RWPE2 (cell line): ENCODE results near the gene GABARAP.
"Not testable (repeated sequence)": the region's sequence is repeated elsewhere in the genome, so short reads cannot be mapped to it uniquely, and the experiment has no call there.

Experiments
- ATAC-seq: fragments of 200-7000 bp; cut with Tn5 transposase; 3 replicates; pipeline ENCODE4 v1.9.1; 2021; ENCODE audit warnings: low read depth
- DNase-seq: peaks from one replicate; pipeline ENCODE4 v3.0.0-alpha.2; 2020; ENCODE audit warnings: low spot score
- H3K27ac ChIP-seq: fragments of 450-650 bp; 2 replicates; pipeline ENCODE4 v1.5.1; 2017; ENCODE audit warnings: mild to moderate bottlenecking; ENCODE audit not compliant: poor library complexity, severe bottlenecking
- H3K27me3 ChIP-seq: fragments of 250-450 bp; sonication (Bioruptor Pico); 2 replicates; pipeline ENCODE4 v1.5.1; 2021; ENCODE audit warnings: mild to moderate bottlenecking, moderate library complexity; ENCODE audit not compliant: insufficient read depth, poor library complexity, severe bottlenecking
- H3K36me3 ChIP-seq: fragments of 250-450 bp; sonication (Bioruptor Pico); 2 replicates; pipeline ENCODE4 v1.5.1; 2020; ENCODE audit warnings: low read depth, mild to moderate bottlenecking, moderate library complexity
- H3K4me1 ChIP-seq: fragments of 250-450 bp; sonication (Bioruptor Pico); 2 replicates; pipeline ENCODE4 v1.5.1; 2021; ENCODE audit warnings: mild to moderate bottlenecking, moderate library complexity; ENCODE audit not compliant: insufficient read depth, poor library complexity, severe bottlenecking
- H3K4me3 ChIP-seq: fragments of 250-450 bp; sonication (Bioruptor Pico); 2 replicates; pipeline ENCODE4 v1.5.1; 2021; ENCODE audit warnings: mild to moderate bottlenecking, moderate library complexity; ENCODE audit not compliant: severe bottlenecking
- H3K9me3 ChIP-seq: fragments of 250-450 bp; sonication (Bioruptor Pico); 2 replicates; pipeline ENCODE4 v1.5.1; 2021; ENCODE audit warnings: mild to moderate bottlenecking, moderate library complexity; ENCODE audit not compliant: severe bottlenecking
- TF ChIP-seq, protein P1 (sequence below): fragments of 450-650 bp; IDR thresholded peaks from one replicate; pipeline ENCODE4 v1.5.1; 2017; ENCODE audit warnings: mild to moderate bottlenecking, moderate library complexity; ENCODE audit not compliant: poor library complexity, severe bottlenecking

Gene GABARAP

DNA sequence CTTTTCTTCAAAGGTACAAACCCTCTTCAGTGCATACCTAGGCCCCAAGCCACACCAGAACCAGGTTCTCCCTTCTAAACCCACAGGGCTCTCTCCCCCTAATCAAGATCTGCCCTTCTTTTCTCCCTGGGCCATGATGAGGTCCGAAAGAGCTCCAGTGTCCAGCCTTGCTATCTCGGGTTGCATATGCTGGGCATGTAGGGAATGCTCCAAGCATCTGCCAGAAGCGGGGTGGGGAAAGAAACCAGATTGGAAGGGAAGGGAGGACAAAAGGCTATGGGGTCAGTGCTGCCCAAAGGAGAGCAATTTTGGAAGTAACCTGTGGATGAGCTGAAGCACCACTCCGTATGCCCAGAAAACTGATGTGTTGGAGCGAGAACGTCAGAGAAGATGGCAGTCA is 7.0 kb upstream of the GABARAP start:
- no peak overlapping the region for H3K27ac ChIP-seq
- no peaks in the 10 kb centered on the region for H3K9me3 ChIP-seq

DNA sequence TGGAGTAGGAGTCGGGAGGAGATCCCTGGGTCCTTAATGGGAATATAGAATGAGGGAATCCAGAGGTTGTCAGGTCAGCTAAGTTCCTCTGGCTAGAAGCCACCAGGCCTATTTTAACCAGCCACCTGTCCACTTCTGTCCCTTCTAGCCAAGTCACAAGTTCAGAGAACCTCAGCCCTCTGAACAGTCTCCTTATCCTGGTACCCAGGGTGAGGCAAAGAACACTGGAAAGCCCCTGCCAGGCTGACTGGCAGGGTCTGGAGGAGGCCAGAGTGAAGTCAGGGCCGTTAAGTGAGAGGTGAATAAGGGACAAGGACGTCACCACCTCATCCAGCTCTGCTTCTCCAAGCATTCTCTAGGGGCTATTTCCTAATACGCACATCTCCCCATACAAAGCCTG is 6.5 kb upstream of the GABARAP start:
- ATAC-seq = no peak
- Histone ChIP-seq H3K27me3 (no peaks in the 10 kb centered on the region), H3K4me1 (no peaks in the 10 kb centered on the region), H3K4me3 (no peak overlapping the region), H3K27ac (no peak overlapping the region), H3K9me3 (no peaks in the 10 kb centered on the region), H3K36me3 (peaks cover 36% of the 10 kb centered on the region)
- TF ChIP-seq, protein P1, sequence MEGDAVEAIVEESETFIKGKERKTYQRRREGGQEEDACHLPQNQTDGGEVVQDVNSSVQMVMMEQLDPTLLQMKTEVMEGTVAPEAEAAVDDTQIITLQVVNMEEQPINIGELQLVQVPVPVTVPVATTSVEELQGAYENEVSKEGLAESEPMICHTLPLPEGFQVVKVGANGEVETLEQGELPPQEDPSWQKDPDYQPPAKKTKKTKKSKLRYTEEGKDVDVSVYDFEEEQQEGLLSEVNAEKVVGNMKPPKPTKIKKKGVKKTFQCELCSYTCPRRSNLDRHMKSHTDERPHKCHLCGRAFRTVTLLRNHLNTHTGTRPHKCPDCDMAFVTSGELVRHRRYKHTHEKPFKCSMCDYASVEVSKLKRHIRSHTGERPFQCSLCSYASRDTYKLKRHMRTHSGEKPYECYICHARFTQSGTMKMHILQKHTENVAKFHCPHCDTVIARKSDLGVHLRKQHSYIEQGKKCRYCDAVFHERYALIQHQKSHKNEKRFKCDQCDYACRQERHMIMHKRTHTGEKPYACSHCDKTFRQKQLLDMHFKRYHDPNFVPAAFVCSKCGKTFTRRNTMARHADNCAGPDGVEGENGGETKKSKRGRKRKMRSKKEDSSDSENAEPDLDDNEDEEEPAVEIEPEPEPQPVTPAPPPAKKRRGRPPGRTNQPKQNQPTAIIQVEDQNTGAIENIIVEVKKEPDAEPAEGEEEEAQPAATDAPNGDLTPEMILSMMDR = no peak
- no peak for DNase-seq

More for the DNA sequence above, 7.0 kb upstream of the GABARAP start:
- Histone ChIP-seq H3K36me3 (peaks cover 37% of the 10 kb centered on the region), H3K4me3 (no peak overlapping the region), H3K4me1 (no peaks in the 10 kb centered on the region), H3K27me3 (no peaks in the 10 kb centered on the region)
- ATAC-seq (no peak), DNase-seq (no peak)
- TF ChIP-seq, protein P1 = no peak

DNA sequence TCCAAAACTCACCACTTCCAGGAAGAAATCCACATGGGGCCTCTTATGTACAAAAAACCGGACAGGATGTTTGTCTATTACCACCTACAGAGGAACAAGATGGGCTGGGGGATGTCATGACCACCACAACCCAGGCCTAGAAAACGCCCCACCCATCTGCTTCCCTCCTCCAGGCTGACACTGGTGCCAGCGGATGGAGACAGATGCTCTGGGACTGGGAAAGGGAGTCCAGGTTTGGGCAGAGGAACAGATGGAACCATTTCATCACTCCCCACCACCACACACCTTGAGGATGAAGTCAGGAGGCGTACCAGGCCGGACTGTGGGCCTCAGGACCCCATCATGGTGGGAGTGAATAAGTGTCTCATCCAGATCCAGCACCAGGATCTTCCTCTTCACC is 4.5 kb upstream of the GABARAP start:
- H3K9me3 ChIP-seq = no peaks in the 10 kb centered on the region
- H3K4me1 ChIP-seq = no peaks in the 10 kb centered on the region
- no peaks in the 10 kb centered on the region for H3K27me3 ChIP-seq
- peaks cover 30% of the 10 kb centered on the region for H3K36me3 ChIP-seq
- ATAC-seq (no peak), DNase-seq (no peak)
- no peak overlapping the region for H3K4me3 ChIP-seq
- no peak overlapping the region for H3K27ac ChIP-seq
- TF ChIP-seq, protein P1 = no peak

DNA sequence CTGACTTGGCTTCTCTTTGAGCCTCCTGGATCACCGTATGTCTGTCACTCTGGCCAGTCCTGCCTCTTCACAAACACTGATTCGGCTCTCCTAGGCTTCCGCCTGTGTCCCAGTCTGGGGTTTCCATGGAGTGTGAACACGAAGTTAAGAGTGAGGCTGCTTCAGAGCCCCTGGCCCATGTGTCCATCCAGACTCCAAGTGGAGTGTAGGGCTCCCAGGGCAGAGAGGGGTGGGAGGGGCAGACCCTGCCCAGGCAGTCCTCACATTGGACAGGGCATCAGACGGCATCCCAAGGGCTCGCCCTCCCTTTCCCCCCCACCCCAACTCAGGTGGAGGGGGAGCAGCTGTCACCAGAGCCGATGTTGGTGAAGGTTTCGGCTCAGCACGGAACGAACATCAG is 1.6 kb upstream of the GABARAP start:
- Histone ChIP-seq H3K36me3 (peaks cover 40% of the 10 kb centered on the region), H3K27ac (peak overlapping the region; percentile 74)
- not testable (repeated sequence) for H3K9me3 ChIP-seq, DNase-seq, ATAC-seq, H3K4me1 ChIP-seq, H3K27me3 ChIP-seq, H3K4me3 ChIP-seq

DNA sequence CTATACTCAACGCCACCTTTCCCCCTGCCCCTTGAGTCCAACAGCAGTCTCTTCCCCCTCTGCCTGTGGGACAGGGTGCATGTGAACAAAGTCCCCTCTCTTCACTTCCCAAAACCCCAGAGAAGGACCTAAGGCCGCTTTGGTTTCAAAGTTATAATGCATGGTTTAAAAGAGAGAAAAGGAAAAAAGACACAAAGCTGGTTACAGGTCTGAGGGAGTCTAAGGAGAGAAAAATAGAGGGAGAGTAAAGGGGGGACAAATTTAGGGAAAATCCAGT is 1.1 kb upstream of the GABARAP start:
- DNase-seq (no peak), ATAC-seq (no peak)
- H3K4me1 ChIP-seq = no peaks in the 10 kb centered on the region
- peak overlapping the region; percentile 72 for H3K4me3 ChIP-seq
- no peaks in the 10 kb centered on the region for H3K27me3 ChIP-seq
- peak overlapping the region; percentile 74 for H3K27ac ChIP-seq
- peaks cover 40% of the 10 kb centered on the region for H3K36me3 ChIP-seq
- no peaks in the 10 kb centered on the region for H3K9me3 ChIP-seq
- TF ChIP-seq, protein P1 = no peak
